A549 treated with AZD9567 at 1 μM for 4 hours (cell line): ENCODE results near the gene HDAC4. TPM values are rescaled to one million over a fixed set of nuclear protein-coding genes. Genes with fewer than 3 reads are reported as not detected.

ENCODE experiments used
- total RNA-seq: library from RNA; stranded (reverse); fragments of 200-300 nt; extraction: Qiagen RNA extraction; gene quantifications from 5 replicates; pipeline ENCODE4 v1.2.3, GENCODE V29; 2022; ENCODE audit not compliant: insufficient read depth

HDAC4 gene
- total RNA-seq, result 4.0 to 10.3 TPM (median 6.6 TPM) in 5 replicates

GRCh38 chr2:239400596-239401066, at the start of gene HDAC4:
HDAC4 (minus strand) TSS chr2:239401020; CDS start chr2:239352699, 48,321 bp downstream.

